Endodermal cell (in vitro differentiated cells): ENCODE measurements around the gene CLK3. TPM values are rescaled to one million over a fixed set of nuclear protein-coding genes. Genes with fewer than 3 reads are reported as not detected.

Experiments
- DNase-seq: peaks from one replicate; pipeline ENCODE4 v3.0.0-alpha.2; 2017
- H3K27ac ChIP-seq: 2 replicates; pipeline ENCODE4 v1.5.1; 2013; ENCODE audit warnings: mild to moderate bottlenecking, low read depth, low read length, moderate library complexity
- H3K27me3 ChIP-seq: 2 replicates; pipeline ENCODE4 v1.6.1; 2013; ENCODE audit warnings: mild to moderate bottlenecking, low read length, moderate library complexity; ENCODE audit not compliant: insufficient read depth, control insufficient read depth, poor library complexity, severe bottlenecking
- H3K36me3 ChIP-seq: 2 replicates; pipeline ENCODE4 v1.7.0; 2013; ENCODE audit warnings: mild to moderate bottlenecking, low read length, moderate library complexity; ENCODE audit not compliant: control insufficient read depth, insufficient read depth
- H3K4me1 ChIP-seq: one replicate; pipeline ENCODE4 v1.7.0; 2013; ENCODE audit warnings: low read length; ENCODE audit not compliant: control insufficient read depth, insufficient read depth
- H3K4me3 ChIP-seq: 2 replicates; pipeline ENCODE4 v1.5.1; 2013; ENCODE audit warnings: mild to moderate bottlenecking, low read length, moderate library complexity
- H3K9ac ChIP-seq: 2 replicates; pipeline ENCODE4 v1.6.1; 2013; ENCODE audit warnings: mild to moderate bottlenecking, low read length, moderate library complexity; ENCODE audit not compliant: poor library complexity, severe bottlenecking; ENCODE audit errors: extremely low read depth
- H3K9me3 ChIP-seq: 2 replicates; pipeline ENCODE4 v1.6.1; 2013; ENCODE audit warnings: mild to moderate bottlenecking, low read length, moderate library complexity; ENCODE audit not compliant: control insufficient read depth
- H3K27ac Mint-ChIP-seq: 2 replicates; pipeline ENCODE4 v1.8.0; 2020; ENCODE audit warnings: mixed read lengths
- H3K27me3 Mint-ChIP-seq: 2 replicates; pipeline ENCODE4 v1.8.0; 2021; ENCODE audit warnings: mild to moderate bottlenecking, mixed read lengths; ENCODE audit not compliant: insufficient read depth
- H3K36me3 Mint-ChIP-seq: 2 replicates; pipeline ENCODE4 v1.8.0; 2020; ENCODE audit warnings: low read depth, mixed read lengths
- H3K4me1 Mint-ChIP-seq: 2 replicates; pipeline ENCODE4 v1.8.0; 2020; ENCODE audit warnings: mixed read lengths
- H3K4me3 Mint-ChIP-seq: 2 replicates; pipeline ENCODE4 v1.8.0; 2020; ENCODE audit warnings: mild to moderate bottlenecking, moderate library complexity, mixed read lengths
- H3K9me3 Mint-ChIP-seq: 2 replicates; pipeline ENCODE4 v1.8.0; 2020; ENCODE audit warnings: mild to moderate bottlenecking, mixed read lengths
- CTCF ChIP-seq: fragments of 200-600 bp; sonication (generic); conservative IDR thresholded peaks from 2 replicates; pipeline ENCODE4 v1.5.0; 2021; ENCODE audit warnings: antibody characterized with exemption, mild to moderate bottlenecking
- WGBS, 2 experiments: methylation state at CpG; one replicate each; pipeline versions ENCODE4 v1.1.5 to v1.1.7; 2013; ENCODE audit warnings: missing lambda C conversion rate in 2 of 2, mixed read lengths in 1 of 2; ENCODE audit not compliant: insufficient coverage in 1 of 2, insufficient read length in 1 of 2; 5-methylcytosine and 5-hydroxymethylcytosine counted together
- total RNA-seq, 2 donors: library from RNA; stranded (reverse); fragmentation: NEBNext Ultra II Directional in 1 of 2; extraction: Animal tissue kit (Norgen Biotek cat#: 25700) in 1 of 2; gene quantifications; 2 replicates in 1 of 2; 3 replicates in 1 of 2; pipeline ENCODE4 v1.2.1, GENCODE V29; 2021

Gene CLK3
- total RNA-seq, 2 donors from 2014 or later, result 53.4 to 67.3 TPM

- no peak overlapping the region for H3K27ac ChIP-seq
- H3K27me3 ChIP-seq, result no peaks in the 10 kb centered on the region
- H3K9ac ChIP-seq, result no peak overlapping the region
- Mint-ChIP-seq H3K27me3 (no peaks in the 10 kb centered on the region), H3K4me3 (no peak overlapping the region), H3K4me1 (no peaks in the 10 kb centered on the region), H3K36me3 (peaks cover 68% of the 10 kb centered on the region), H3K27ac (no peak overlapping the region), H3K9me3 (no peaks in the 10 kb centered on the region)
- H3K9me3 ChIP-seq, result no peaks in the 10 kb centered on the region
- peaks cover 92% of the 10 kb centered on the region for H3K36me3 ChIP-seq
- no peak for DNase-seq
- H3K4me3 ChIP-seq, result no peak overlapping the region
- no peaks in the 10 kb centered on the region for H3K4me1 ChIP-seq
- 80 to 93% methylated on average over 2 to 9 of the region's 10 CpGs for WGBS, 2 experiments
- no peak for TF ChIP-seq CTCF
Observed at GRCh38 chr15:74626752-74627692, 11.4 kb downstream of the CLK3 start.

GRCh38 chr15:74627766-74628165, 12.1 kb downstream of the CLK3 start:
- 86 to 93% methylated on average over 4 to 5 of the region's 5 CpGs for WGBS, 2 experiments
- Histone ChIP-seq H3K4me1 (no peaks in the 10 kb centered on the region), H3K9me3 (no peaks in the 10 kb centered on the region), H3K27me3 (no peaks in the 10 kb centered on the region), H3K9ac (no peak overlapping the region), H3K36me3 (peaks cover 92% of the 10 kb centered on the region), H3K27ac (no peak overlapping the region), H3K4me3 (no peak overlapping the region)
- H3K36me3 Mint-ChIP-seq, result peaks cover 64% of the 10 kb centered on the region
- H3K4me3 Mint-ChIP-seq, result no peak overlapping the region
- H3K27me3 Mint-ChIP-seq, result no peaks in the 10 kb centered on the region
- no peak for DNase-seq
- no peak overlapping the region for H3K27ac Mint-ChIP-seq
- no peaks in the 10 kb centered on the region for H3K9me3 Mint-ChIP-seq
- no peaks in the 10 kb centered on the region for H3K4me1 Mint-ChIP-seq
- TF ChIP-seq CTCF, result no peak

- no peak for TF ChIP-seq CTCF
- H3K27me3 ChIP-seq, result no peaks in the 10 kb centered on the region
- Mint-ChIP-seq H3K27ac (no peak overlapping the region), H3K4me1 (no peaks in the 10 kb centered on the region), H3K36me3 (peaks cover 60% of the 10 kb centered on the region), H3K27me3 (no peaks in the 10 kb centered on the region), H3K4me3 (no peak overlapping the region), H3K9me3 (no peaks in the 10 kb centered on the region)
- peak; percentile 41 for DNase-seq
- no peaks in the 10 kb centered on the region for H3K9me3 ChIP-seq
- 90 to 92% methylated on average over 2 to 3 of the region's 3 CpGs for WGBS, 2 experiments
- no peak overlapping the region for H3K9ac ChIP-seq
- no peaks in the 10 kb centered on the region for H3K4me1 ChIP-seq
- H3K36me3 ChIP-seq, result peaks cover 92% of the 10 kb centered on the region
- H3K4me3 ChIP-seq, result no peak overlapping the region
- H3K27ac ChIP-seq, result no peak overlapping the region
Observed at GRCh38 chr15:74628199-74628598, 12.6 kb downstream of the CLK3 start.
